ENCODE data around the gene STK11IP.

Gene STK11IP

DNA sequence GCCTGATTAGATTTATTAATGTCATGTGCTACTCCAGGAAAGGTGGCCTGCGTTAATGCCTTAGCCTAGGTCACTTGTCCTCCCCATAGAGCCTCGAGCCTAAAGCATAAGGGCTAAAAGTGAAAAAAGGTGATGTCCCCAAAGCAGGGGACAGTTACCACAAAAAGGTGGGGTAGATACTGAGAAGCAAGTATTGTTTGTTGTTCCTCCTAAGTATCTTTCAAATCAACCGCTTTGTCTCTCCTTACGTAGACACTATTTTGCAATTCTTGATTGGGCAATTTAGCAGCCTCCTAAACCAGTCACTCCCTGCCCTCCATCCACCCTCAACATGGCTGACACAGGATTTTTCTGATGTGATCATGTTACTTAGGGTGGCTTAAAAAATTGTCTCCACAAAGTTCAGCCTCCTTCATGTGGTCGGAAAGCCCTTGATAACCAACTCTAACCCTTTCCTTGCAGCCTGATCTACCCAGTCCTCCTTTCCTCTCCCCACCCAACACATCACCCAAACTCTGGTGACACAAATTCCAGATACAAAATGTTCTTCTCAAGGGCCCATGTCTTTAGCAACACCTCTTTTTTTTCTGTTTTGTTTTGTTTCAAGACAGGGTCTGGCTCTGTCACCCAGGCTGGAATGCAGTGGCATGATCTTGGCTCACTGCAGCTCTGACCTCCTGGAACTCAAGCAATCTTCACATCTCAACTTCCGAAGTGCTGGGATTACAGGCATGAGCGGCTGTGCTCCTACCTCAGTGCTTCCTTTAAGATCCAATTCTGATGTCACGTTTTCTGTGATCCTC is 18.6 kb upstream of the STK11IP start:
- DNase-seq, result no peak

DNA sequence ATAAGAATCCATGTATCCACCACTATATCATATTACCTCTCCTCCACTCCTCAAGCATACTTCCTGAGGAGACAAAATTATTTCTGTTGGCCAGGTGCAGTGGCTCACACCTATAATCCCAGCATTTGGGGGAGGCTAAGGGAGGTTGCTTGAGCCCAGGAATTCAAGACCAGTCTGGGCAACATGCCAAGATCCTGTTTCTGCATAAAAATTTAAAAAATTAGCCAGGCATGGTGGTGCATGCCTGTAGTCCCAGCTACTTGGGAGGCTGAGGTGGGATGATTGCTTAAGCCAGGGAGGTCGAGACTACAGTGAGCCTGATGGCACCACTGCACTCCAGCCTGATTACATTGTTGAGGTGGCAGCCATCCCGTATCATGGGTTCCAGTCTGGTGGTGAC is 16.3 kb upstream of the STK11IP start:
- no peak for DNase-seq

DNA sequence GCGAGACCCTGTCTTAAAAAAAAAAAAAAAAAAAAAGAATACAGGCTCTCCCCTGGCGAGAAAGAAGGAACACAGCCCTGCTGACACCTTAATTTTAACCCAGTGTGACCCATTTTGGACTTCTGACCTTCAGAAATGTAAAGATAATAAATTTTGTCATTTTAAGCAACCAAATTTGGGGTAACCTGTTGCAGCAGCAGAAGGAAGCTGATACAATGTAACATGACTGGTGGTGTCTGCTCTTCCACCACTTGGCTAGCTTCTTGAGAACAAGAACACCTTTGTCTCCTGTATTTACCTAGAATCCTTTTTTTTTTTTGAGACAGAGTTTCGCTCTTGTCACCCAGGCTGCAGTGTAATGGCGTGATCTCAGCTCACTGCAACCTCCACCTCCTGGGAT is 6.6 kb upstream of the STK11IP start:
- DNase-seq, result no peak

DNA sequence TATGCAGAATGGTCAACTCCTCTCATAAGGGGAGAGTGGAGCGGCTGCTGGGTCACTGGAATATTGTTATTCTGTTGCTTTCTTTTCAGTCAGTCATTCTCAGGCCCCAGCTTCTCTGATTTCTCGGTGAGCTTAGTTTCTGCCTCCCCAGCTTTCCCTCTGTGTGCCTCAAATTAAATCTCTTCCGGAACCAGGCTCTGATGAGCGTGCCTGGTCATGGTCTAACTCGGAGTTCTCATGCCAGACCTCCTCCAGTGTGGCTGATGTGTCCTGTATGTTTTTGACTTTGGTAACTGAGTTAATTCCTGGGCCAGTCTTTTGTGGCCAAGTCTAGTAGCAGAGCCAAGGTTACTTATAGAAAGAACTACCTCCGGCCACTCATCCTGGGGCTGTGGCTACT is 4.9 kb upstream of the STK11IP start:
- DNase-seq, result no peak

DNA sequence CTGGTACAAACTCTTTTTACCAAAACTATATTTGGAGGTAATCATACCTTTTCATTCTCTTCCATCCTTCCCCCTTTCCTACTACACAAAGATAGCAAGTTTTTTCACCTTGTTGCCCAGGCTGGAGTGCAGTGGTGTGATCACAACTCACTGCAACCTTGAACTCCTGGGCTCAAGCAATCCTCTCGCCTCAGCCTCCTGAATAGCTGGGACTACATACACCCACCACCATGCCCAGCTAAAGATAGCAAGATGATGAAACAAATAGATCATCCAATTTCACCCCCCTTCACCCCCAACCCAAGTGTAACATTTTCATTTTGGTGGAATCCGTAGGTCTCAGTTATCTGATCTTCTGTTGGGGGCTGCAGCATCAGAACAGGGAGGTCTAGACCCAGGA is 4.5 kb upstream of the STK11IP start:
- no peak for DNase-seq

DNA sequence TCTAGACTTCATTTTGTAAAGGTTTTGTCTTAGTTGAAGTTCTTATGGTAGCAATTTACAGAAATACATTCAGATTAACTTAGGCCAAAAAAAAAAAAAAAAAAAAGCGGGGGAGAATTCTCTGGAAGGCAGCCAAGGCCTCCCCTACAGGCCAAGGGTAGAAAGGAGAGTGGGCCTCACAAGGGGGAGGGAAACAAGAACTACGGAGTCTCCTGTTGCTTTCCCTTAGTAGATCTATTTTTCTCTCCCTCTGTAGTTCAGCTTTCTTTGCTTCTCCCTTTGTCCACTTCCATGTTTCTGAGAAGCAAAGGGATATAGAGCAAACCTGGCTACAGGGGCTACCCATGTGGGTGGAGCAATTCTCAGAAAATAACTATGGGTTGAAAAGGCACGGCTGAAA is 2.4 kb upstream of the STK11IP start:
- DNase-seq, result peak; percentile 37

DNA sequence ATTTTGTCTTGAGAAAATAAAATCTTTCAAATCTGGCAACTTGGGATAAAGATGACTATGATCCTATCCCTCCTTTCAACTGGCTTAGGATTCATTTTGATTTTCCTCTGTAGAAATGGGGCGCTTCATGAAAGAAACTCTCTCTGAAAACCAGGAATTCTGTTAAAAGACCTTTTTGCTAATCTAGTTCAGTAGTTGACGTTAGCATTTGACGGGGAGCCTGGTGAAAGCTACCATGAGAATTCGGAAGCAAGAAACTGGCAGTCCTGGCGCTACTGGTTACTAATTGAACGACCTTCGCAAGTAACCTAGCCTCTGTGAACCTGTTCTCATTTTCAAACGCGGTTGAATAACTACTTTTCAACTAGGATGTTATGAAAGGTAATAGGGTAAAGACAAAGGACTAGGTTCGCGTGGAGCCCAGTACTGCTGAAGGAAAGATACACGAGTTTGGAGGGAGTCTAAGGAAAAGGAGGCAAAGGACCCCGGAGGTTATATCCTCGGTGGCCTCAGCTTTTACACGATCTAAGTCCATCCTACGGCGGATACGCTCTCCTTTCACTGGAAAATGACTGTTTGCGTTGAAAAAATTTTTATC is 604 bp upstream of the STK11IP start:
- peak; percentile 69 for DNase-seq

DNA sequence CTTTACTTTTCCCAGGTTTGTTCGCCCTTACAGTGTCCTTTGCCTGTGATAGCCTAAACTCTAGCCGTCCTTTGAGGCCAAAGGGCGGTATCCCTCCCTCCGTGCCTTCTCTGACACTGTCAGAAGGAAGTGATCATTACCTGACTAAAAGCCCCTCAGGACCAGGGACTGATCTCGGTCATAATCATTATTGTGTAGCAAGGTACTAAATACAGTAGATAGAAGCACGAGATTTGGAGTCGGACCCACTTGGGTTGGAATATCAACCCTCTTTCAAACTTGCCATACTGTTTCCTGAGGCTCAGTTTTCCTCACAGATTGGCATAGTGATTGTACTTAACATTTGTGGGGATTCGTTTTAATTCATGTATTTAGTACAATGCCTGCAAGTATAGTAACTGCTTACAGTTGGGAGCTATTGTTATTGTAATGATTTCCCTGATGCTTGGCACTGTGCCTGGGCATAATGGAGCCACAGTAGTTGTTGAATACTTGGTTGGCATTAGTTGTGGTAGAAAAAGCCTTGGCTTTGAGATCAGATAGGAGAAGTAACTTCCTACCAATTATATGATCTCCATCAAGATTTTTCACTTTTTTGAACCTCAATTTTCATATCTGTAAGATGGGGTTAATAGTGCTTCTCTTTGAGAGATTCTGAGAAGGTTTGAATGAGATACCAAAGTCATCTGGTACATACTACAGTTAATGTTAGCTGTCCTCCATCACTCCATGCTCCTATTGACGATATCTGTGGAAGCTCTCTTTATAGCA is 836 bp downstream of the STK11IP start:
- no peak for DNase-seq

DNA sequence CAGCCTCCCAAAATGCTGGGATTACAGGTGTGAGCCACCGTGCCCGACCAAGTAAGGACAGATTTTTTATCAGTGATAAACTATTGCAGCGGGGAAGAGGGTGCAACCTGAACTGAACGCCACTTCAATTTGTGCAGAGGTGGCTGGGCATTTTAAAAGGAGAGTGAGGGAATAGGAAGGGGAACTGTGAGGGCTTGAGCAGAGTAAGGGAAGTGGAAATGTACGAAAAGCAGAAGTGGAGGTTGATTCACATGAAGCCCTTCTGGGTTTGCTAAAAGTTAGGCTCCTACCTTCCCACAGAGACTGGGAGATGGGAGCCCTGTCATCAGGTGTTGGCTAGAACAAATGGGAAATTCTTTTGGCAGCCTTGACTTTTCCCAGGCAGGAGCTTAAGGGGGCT is 6.1 kb downstream of the STK11IP start:
- DNase-seq, result no peak

DNA sequence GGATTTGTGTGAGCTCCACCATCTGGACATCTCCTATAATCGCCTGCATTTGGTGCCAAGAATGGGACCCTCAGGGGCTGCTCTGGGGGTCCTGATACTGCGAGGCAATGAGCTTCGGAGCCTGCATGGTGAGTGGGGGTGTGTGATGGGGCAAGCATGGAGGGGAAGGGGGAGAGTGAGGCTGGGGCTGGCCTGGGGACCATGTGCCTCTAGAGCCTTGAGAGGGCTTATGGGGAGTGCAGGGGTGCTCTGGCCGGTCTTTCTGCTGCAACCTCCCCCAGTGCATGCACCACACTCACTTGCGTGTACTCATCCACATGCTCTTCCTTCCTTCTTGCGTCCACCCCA is 7.9 kb downstream of the STK11IP start:
- peak; percentile 42 for DNase-seq

DNA sequence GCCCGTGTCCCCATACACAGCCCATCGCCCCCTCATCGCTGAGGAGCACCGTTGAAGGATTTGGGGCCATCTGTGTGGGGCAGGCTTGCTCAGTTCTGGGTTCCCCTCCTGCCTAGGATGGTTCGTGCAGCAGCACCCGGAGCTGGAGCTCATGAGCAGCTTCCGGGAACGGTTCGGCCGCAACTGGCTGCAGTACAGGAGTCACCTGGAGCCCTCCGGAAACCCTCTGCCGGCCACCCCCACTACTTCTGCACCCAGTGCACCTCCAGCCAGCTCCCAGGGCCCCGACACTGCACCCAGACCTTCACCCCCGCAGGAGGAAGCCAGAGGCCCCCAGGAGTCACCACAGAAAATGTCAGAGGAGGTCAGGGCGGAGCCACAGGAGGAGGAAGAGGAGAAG is 10.3 kb downstream of the STK11IP start:
- DNase-seq, result no peak

DNA sequence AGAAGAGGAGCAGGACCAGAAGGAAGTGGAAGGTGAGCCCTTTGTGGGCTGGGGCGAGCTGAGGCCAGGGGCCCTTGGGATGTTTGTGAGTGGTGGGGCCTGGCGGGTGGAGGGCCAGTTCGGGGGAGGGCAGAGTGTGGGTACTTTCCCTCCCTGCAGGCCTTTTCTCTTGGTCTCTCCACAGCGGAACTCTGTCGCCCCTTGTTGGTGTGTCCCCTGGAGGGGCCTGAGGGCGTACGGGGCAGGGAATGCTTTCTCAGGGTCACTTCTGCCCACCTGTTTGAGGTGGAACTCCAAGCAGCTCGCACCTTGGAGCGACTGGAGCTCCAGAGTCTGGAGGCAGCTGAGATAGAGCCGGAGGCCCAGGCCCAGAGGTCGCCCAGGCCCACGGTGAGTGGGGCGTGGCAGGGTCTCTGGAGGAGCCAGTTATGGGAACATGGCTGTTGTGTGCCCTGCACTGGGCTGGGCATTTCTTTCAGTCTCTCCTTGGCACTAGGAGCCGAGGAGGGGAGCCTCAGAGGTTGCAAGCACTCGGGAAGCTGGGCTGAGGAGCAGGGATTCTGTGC is 10.8 kb downstream of the STK11IP start:
- DNase-seq, result no peak

DNA sequence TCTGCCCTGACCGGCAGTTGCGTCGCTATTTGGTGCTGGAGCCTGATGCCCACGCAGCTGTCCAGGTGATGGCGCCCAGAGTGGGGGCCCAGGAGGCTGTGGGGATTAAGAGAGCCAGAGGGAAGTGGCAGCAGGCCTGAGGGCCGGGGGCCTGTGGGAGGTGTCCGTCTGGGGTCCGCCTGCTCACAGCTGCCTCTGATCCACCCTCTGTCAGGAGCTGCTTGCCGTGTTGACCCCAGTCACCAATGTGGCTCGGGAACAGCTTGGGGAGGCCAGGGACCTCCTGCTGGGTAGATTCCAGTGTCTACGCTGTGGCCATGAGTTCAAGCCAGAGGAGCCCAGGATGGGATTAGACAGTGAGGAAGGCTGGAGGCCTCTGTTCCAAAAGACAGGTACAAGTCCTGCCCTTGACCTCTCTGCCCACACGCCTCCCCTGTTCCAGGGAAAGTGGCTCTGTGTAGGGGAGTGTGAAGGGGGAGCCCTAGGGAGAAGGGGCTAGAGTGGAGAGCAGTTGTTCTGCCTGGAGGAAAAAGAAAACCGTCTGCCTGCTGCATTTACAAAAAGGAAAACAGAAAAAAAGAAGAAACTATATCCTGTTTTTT is 11.6 kb downstream of the STK11IP start:
- no peak for DNase-seq

DNA sequence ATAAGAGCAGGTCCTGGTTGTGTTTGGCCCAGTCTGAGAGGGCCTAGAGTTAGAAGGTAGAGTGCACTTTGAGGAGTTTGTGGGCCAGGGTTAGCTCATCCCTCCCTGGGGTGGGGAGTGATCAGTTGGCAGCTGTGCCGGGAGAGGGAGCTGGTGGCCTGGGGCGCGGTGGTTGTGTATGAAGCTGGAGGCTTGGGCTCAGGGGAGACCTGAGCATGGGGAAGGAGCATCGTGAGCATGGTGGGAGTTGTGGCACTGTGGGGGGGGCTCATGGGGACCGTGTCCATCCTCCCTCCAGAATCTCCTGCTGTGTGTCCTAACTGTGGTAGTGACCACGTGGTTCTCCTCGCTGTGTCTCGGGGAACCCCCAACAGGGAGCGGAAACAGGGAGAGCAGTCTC is 13.6 kb downstream of the STK11IP start:
- DNase-seq, result no peak

DNA sequence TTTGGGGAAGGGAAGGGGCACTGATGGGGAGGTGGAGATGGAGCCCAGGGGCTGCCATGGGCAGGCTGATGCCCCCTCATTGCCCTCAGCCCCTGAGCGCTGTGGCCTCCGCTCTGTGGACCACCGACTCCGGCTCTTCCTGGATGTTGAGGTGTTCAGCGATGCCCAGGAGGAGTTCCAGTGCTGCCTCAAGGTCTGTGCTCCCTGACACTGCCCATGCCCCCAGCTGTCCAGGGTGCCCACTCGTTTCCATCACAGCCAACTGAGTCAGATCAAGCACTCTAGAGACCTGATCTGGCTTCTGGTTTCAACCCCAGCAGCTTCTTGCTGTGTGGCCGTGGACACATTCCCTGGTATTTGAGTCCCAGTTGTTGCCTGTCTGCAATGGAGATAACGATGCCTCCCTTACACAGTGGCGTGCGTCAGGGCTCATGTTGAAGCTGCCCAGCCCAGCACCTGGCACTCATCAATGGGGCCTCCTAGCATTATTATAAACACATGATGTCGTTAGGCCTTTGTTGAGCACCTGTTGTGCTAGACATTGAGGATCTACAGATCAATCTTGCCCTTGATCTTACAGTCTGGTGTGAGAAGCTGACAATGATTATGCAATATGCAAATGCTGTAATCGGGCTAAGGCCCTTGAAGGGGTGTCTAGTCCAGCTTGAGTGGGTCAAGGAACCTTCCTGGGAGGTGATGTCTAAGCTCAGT is 14.4 kb downstream of the STK11IP start:
- DNase-seq, result no peak

DNA sequence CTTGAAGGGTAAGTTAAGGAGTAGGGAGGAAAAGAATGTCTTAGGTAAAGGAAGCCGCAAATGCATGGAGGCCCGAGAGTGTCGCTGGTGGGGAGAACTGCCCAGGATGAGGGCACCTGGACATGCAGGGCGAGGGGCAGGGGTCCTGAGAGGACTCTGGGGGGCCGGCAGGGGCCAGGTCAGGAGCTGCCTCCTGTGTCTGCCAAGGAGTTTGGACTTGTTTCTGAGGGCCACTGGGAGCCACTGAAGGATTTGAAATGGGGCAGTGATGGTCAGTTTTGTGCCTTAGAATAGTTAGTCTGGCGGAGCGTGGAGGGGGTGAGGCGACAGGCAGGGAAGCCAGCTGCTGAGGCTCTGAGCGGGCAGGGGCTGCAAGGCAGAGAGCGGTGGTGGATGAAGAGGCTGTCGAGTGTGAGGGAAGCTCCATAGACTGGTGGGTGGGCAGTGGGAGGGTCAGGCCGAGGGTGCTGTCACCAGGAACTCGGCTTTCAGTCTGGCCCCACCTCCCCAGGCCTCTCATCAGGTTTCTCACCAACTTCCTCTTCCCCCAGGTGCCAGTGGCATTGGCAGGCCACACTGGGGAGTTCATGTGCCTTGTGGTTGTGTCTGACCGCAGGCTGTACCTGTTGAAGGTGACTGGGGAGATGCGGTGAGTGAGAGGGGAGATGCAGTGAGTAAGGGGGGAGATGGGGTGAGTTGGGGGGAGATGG is 15.1 kb downstream of the STK11IP start:
- DNase-seq, result no peak

DNA sequence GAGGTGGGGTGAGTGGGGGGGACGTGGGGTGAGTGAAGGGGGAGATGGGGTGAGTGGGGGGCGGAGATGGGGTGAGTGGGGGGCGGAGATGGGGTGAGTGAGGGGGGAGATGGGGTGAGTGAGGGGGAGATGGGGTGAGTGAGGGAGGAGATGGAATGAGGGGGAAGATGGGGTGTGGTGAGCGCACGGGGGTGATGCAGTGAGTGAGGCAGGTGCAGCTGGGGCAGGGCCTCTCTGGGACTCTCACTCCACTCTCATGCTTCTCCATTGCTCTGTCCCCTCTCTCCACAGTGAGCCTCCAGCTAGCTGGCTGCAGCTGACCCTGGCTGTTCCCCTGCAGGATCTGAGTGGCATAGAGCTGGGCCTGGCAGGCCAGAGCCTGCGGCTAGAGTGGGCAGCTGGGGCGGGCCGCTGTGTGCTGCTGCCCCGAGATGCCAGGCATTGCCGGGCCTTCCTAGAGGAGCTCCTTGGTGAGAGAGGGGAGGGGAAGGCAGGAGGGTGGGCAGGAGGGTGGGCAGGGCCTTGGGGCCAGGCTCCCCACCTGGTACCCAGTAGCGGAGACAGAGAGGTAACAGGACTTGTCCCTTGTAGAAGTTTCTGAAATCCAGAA is 15.9 kb downstream of the STK11IP start:
- no peak for DNase-seq

DNA sequence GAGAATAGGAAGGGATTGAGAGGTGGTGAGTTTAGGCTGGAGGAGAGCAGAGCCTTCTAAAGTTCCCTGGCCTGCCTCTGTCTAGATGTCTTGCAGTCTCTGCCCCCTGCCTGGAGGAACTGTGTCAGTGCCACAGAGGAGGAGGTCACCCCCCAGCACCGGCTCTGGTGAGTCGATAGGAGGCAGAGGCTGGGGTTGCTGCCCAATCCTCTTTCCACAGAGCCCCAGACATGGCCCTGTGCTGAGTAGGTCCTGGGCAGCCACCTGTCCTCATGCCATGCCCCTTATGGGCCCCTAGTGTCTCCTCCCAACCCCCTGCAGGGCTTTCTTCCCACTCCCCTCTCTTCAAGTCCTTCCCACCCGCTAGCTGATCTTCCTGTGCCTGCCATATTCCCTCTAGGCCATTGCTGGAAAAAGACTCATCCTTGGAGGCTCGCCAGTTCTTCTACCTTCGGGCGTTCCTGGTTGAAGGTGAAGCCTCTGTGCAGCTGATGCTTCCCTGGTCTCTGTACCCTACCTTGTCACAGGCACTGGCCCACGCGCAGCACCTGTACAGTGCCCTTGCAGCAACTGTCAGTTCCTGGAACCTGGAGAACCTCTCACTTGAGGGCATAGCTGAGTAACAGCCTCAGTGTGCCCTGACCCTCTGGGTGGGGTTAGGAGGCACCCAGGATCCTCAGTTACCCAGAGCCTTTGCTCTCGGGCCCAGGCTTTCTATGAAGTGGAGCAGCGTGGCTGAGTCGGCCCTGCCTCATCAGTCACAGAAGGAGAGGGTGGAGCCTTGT is 16.6 kb downstream of the STK11IP start:
- DNase-seq, result no peak

DNA sequence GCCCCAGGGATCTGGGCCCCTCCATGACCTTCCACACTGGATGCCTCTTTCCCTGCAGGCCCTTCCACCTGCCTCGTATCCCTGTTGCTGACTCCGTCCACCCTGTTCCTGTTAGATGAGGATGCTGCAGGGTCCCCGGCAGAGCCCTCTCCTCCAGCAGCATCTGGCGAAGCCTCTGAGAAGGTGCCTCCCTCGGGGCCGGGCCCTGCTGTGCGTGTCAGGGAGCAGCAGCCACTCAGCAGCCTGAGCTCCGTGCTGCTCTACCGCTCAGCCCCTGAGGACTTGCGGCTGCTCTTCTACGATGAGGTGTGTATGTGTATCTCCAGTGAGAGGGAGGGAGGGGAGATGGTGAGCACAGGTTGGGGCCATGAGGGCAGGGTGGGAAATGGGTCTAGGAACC is 17.4 kb downstream of the STK11IP start:
- no peak for DNase-seq

DNA sequence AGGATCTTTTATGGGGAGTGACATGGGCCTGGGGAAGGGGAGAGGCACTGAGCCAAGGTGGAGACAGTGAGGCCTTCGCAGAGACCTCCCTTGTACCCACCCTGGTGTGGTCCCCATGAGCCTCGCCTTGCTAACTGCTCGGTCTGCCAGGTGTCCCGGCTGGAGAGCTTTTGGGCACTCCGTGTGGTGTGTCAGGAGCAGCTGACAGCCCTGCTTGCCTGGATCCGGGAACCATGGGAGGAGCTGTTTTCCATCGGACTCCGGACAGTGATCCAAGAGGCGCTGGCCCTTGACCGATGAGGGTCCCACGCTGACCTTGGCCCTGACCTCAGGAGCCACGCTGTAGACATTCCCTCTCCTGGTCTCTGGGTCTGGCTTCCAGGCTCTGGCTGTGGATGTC is 18.2 kb downstream of the STK11IP start:
- DNase-seq, result no peak

DNA sequence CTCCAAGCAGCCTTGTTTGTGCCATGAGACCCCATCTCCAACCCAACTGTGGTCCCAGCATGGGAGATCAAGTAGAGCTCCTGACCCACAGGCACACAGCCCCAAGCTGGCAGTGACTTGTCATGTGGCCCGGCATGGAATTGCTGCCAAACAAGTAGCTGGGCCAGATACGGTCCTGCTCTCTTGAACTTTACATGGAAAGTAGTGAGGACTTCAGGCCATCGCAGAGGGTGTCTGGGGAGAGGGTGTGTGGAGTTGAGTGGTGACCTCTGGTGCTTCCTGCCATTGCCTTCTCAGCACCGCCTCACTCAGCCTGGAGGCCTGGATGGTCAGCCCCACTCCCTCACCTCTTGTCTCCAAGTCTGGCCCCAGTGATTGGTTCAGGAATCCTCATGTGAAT is 18.9 kb downstream of the STK11IP start:
- DNase-seq, result no peak

Measured in NCI-H82 (cell line).